Spinal cord (tissue), 10 donors: Measurements from ENCODE around the gene GNA15. TPM values are rescaled to one million over a fixed set of nuclear protein-coding genes. Genes with fewer than 3 reads are reported as not detected.

Source experiments
- DNase-seq, 6 donors: peaks; one replicate each; pipeline versions ENCODE4 v3.0.0 to v3.0.0-alpha.2; 2013 to 2015; ENCODE audit warnings: low spot score in 6 of 6, low read depth in 4 of 6
- H3K27ac ChIP-seq: one replicate; pipeline ENCODE4 v1.5.1; 2013; ENCODE audit warnings: low read depth, low read length, control low read depth
- H3K27me3 ChIP-seq: one replicate; pipeline ENCODE4 v1.6.1; 2013; ENCODE audit warnings: low read length; ENCODE audit not compliant: control insufficient read depth, insufficient read depth
- H3K36me3 ChIP-seq: one replicate; pipeline ENCODE4 v1.6.1; 2013; ENCODE audit warnings: low read length; ENCODE audit not compliant: control insufficient read depth, insufficient read depth
- H3K4me1 ChIP-seq: one replicate; pipeline ENCODE4 v1.6.1; 2013; ENCODE audit warnings: low read length; ENCODE audit not compliant: control insufficient read depth, insufficient read depth
- H3K4me3 ChIP-seq: one replicate; pipeline ENCODE4 v1.5.1; 2013; ENCODE audit warnings: low read depth, low read length, control low read depth
- H3K9me3 ChIP-seq: one replicate; pipeline ENCODE4 v1.6.1; 2013; ENCODE audit warnings: low read length; ENCODE audit not compliant: control insufficient read depth, insufficient read depth
- WGBS: methylation state at CpG from one replicate; pipeline ENCODE4 v1.1.5; 2013; ENCODE audit warnings: missing lambda C conversion rate; ENCODE audit not compliant: insufficient coverage; 5-methylcytosine and 5-hydroxymethylcytosine counted together
- polyA plus RNA-seq, 2 donors: library from polyadenylated mRNA; unstranded; fragments of 120-200 nt; gene quantifications; one replicate each; pipeline ENCODE4 v1.2.1, GENCODE V29; 2013; ENCODE audit not compliant: insufficient read length in 2 of 2
- total RNA-seq, 2 donors: library from RNA; depleted of rRNA in 1 of 2; stranded (reverse); fragments of 120-200 nt in 1 of 2; fragments of >200 nt in 1 of 2; gene quantifications; one replicate each; pipeline versions ENCODE4 v1.2.3 to v1.2.4, GENCODE V29; 2013 to 2014
- donor health status: healthy.

Gene GNA15
- total and polyA plus RNA-seq, 4 donors: 2.1 to 3.6 (median 3.1) TPM

DNA sequence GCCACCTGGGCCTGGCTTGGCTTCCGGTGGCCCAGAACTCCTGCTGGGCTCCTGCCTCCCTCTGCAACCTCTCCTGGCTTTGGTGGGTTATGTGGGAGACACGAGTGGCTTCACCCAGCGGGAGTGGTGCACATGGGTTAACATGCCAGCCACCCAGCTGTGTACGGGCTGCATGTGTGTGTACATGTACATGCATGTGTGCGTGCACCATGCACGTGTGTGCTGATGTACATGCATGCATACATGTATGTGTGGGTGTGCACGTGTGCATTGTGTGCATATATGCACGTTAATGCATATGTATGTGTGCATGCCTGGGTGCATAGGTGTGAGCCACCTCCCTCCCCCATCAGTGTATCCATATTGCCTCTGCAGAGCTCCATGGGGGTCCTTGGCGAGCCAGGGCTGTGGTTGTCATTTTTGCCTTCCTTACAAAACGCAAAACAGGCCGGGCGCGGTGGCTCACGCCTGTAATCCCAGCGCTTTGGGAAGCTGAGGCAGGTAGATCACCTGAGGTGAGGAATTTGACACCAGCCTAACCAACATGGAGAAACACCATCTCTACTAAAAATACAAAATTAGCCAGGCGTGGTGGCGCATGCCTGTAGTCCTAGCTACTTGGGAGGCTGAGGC lies 29.2 kb upstream of the GNA15 start:
- WGBS: 98% methylated on average over 8 of the region's 17 CpGs
- no peak overlapping the region for H3K27ac ChIP-seq

DNA sequence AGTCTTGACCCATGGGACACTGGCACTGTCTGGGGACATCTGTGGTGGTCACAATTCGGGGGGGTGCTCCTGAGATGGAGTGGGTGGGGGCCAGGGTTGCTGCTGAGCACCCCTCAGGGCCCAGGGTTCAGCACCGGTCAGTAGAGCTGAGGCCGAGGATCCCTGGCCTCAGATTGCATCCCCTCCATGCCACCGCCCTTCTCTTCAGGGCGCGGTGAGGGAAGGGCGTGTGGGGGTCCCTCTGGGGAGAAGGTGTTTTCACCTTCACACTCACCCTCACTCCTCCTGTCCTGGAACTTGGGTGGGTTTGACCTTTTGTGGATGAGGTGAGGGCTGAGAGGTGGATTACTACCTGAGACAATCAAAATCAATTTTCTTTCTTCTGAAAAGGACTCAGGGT lies 28.2 kb upstream of the GNA15 start:
- Histone ChIP-seq H3K4me3 (no peak overlapping the region), H3K9me3 (no peaks in the 10 kb centered on the region), H3K36me3 (peaks cover 57% of the 10 kb centered on the region), H3K27ac (no peak overlapping the region), H3K4me1 (peaks cover 7% of the 10 kb centered on the region), H3K27me3 (no peaks in the 10 kb centered on the region)
- DNase-seq: no peak
- WGBS: 100% methylated on average over 1 of the region's 7 CpGs

More for the DNA sequence above, 29.2 kb upstream of the GNA15 start:
- DNase-seq: no peak
- Histone ChIP-seq H3K27me3 (no peaks in the 10 kb centered on the region), H3K36me3 (peaks cover 53% of the 10 kb centered on the region), H3K9me3 (no peaks in the 10 kb centered on the region), H3K4me1 (peaks cover 7% of the 10 kb centered on the region), H3K4me3 (no peak overlapping the region)

GRCh38 chr19:3108775-3109174 lies 27.1 kb upstream of the GNA15 start:
- no peaks in the 10 kb centered on the region for H3K27me3 ChIP-seq
- H3K4me3 ChIP-seq: no peak overlapping the region
- 34% methylated on average over 5 of the region's 5 CpGs for WGBS
- H3K4me1 ChIP-seq: peaks cover 2% of the 10 kb centered on the region
- H3K9me3 ChIP-seq: no peaks in the 10 kb centered on the region
- H3K36me3 ChIP-seq: peaks cover 65% of the 10 kb centered on the region
- H3K27ac ChIP-seq: no peak overlapping the region
- DNase-seq: peak in 2 of 6 donors; percentile 52 to 54

DNA sequence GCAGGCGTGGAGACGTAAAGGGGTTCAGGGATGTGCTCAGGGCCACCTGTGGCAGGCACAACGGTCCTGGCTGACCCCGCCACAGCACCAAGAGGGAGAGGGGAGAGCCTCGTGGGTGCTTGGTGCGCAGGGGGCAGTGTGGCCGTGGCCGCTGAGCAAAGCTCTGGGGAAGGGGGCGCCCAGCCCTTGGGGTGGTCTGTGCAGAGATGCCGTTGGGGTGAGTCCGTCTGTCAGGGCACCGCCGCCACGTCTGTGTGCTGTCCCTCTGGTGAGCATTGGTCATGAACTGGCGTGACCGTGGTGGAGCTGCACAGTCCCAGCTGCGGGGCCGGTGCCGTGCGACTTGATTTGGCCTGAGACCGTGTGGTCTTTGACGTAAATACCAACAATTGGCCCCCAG lies 26.3 kb upstream of the GNA15 start:
- Histone ChIP-seq H3K36me3 (peaks cover 72% of the 10 kb centered on the region), H3K4me1 (no peaks in the 10 kb centered on the region), H3K9me3 (no peaks in the 10 kb centered on the region), H3K27me3 (no peaks in the 10 kb centered on the region), H3K4me3 (no peak overlapping the region), H3K27ac (no peak overlapping the region)
- no peak for DNase-seq
- 93% methylated on average over 22 of the region's 22 CpGs for WGBS

DNA sequence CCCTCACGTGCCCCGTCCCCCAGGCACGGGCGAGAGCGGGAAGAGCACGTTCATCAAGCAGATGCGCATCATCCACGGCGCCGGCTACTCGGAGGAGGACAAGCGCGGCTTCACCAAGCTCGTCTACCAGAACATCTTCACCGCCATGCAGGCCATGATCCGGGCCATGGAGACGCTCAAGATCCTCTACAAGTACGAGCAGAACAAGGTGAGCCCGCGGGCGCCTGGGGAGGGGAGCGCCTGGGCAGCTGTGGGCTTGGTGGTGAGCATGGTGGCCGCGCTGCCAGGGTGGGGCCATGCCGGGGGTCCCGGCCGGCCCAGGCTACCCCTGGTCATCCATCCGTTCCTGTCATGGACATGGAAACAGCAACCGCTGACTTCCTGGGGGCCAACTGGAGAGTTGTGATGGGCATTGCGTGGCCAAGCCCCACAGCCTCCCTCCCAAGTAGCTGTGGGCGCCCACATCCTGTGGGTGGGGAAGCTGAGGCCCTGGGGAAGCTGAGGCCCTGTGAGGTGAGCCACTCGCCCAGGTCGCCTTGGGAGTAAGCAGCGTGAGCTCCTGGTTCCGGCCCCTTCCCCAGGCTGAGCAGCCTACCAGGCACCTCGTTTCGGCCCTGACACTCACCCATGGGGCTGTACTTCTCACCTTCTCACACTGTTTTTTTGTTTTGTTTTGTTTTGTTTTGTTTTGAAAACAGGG lies 25.6 kb upstream of the GNA15 start:
- Histone ChIP-seq H3K27me3 (no peaks in the 10 kb centered on the region), H3K36me3 (peaks cover 73% of the 10 kb centered on the region), H3K4me3 (no peak overlapping the region), H3K9me3 (no peaks in the 10 kb centered on the region), H3K27ac (no peak overlapping the region), H3K4me1 (no peaks in the 10 kb centered on the region)
- DNase-seq: no peak
- 96% methylated on average over 35 of the region's 37 CpGs for WGBS

DNA sequence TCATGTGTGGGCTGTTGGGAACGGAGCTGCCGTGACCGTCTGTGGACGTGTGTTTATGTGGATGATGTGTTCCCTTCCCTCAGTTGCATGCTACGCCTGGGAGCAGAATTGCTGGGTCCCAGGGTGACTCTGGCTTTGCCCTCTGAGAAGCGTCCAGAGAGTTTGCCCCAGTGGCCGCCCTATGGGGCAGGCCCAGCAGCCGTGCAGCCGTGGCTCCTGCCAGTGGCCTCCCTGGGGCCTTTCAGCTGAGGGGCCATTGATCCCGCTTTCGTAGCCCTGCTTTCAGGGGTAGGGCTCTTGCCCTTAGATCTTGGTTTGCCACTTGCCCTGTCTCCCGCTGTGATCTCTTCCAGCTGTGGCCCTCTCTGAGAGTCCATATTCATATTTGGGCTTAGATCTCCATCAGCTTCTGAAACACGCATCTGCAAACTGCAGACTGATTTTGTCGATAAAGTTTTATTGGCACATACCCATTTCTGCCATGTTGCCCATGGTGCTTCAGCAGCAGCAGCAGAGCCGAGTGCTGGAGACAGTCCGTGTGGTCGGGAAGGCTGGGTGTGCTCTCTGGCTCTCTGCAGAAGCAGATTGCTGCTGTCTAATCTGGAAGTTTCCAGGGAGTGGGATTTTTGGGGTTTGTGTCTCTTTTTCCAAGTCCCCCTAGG lies 24.1 kb upstream of the GNA15 start:
- DNase-seq: no peak
- Histone ChIP-seq H3K4me3 (no peak overlapping the region), H3K9me3 (no peaks in the 10 kb centered on the region), H3K36me3 (peaks cover 75% of the 10 kb centered on the region), H3K4me1 (no peaks in the 10 kb centered on the region), H3K27ac (no peak overlapping the region), H3K27me3 (no peaks in the 10 kb centered on the region)
- 93% methylated on average over 17 of the region's 17 CpGs for WGBS

- Histone ChIP-seq H3K27ac (no peak overlapping the region), H3K9me3 (no peaks in the 10 kb centered on the region)
Measured at GRCh38 chr19:3112375-3113099, 23.3 kb upstream of the GNA15 start.

GRCh38 chr19:3113100-3114017 lies 22.5 kb upstream of the GNA15 start:
- Histone ChIP-seq H3K4me3 (no peak overlapping the region), H3K9me3 (no peaks in the 10 kb centered on the region), H3K27ac (no peak overlapping the region), H3K4me1 (no peaks in the 10 kb centered on the region), H3K36me3 (peaks cover 92% of the 10 kb centered on the region), H3K27me3 (no peaks in the 10 kb centered on the region)
- no peak for DNase-seq
- 86% methylated on average over 59 of the region's 59 CpGs for WGBS

More at GRCh38 chr19:3112375-3113099, 23.3 kb upstream of the GNA15 start:
- Histone ChIP-seq H3K36me3 (peaks cover 84% of the 10 kb centered on the region), H3K4me1 (no peaks in the 10 kb centered on the region), H3K27me3 (no peaks in the 10 kb centered on the region), H3K4me3 (no peak overlapping the region)
- WGBS: 87% methylated on average over 27 of the region's 38 CpGs
- DNase-seq: no peak
